ENCODE results near the gene GATA5. TPM values are rescaled to one million over a fixed set of nuclear protein-coding genes. Genes with fewer than 3 reads are reported as not detected.

Gene GATA5
- total RNA-seq, 1 donor: not detected

GRCh38 chr20:62451156-62451767 is 24.5 kb downstream of the GATA5 start:
- TF ChIP-seq, protein P1, sequence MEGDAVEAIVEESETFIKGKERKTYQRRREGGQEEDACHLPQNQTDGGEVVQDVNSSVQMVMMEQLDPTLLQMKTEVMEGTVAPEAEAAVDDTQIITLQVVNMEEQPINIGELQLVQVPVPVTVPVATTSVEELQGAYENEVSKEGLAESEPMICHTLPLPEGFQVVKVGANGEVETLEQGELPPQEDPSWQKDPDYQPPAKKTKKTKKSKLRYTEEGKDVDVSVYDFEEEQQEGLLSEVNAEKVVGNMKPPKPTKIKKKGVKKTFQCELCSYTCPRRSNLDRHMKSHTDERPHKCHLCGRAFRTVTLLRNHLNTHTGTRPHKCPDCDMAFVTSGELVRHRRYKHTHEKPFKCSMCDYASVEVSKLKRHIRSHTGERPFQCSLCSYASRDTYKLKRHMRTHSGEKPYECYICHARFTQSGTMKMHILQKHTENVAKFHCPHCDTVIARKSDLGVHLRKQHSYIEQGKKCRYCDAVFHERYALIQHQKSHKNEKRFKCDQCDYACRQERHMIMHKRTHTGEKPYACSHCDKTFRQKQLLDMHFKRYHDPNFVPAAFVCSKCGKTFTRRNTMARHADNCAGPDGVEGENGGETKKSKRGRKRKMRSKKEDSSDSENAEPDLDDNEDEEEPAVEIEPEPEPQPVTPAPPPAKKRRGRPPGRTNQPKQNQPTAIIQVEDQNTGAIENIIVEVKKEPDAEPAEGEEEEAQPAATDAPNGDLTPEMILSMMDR (IDR thresholded peaks at IDR 0.05; ENCODE audit: insufficient read depth, low read depth, low read length): no peak
- no peak overlapping the region for H3K4me3 ChIP-seq (ENCODE audit: low read depth, low read length)
- no peak for DNase-seq (ENCODE audit: low read depth)

- TF ChIP-seq, protein P1 (IDR thresholded peaks at IDR 0.05; ENCODE audit: insufficient read depth, low read depth, low read length): no peak
- DNase-seq (ENCODE audit: low read depth): no peak
- no peak overlapping the region for H3K4me3 ChIP-seq (ENCODE audit: low read depth, low read length)
Measured at GRCh38 chr20:62449951-62450691, 25.7 kb downstream of the GATA5 start.

- DNase-seq (ENCODE audit: low read depth): no peak
- TF ChIP-seq, protein P1 (IDR thresholded peaks at IDR 0.05; ENCODE audit: insufficient read depth, low read depth, low read length): no peak
- H3K4me3 ChIP-seq (ENCODE audit: low read depth, low read length): no peak overlapping the region
Measured at GRCh38 chr20:62448788-62449187, 27.0 kb downstream of the GATA5 start.

DNA sequence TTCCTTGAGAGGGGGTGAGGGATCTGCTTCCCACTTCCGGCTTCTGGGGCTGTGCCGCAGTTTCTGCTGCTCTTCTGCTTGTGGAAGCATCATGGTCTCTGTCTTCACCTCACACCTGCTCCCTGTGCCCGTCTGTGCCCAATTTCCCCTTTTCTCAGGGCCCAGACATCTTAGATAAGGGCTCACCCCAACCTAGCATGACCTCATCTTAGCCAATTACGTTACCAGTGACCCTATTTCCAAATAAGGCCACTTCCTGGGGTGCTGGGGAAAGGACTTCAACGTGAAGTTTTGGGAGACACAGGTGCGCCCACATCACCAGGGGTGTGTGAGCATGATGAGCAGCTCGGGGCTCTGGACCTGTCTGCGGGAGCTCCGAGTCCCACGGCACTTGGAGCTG is 27.8 kb downstream of the GATA5 start:
- no peak overlapping the region for H3K4me3 ChIP-seq (ENCODE audit: low read depth, low read length)
- no peak for DNase-seq (ENCODE audit: low read depth)
- TF ChIP-seq, protein P1 (IDR thresholded peaks at IDR 0.05; ENCODE audit: insufficient read depth, low read depth, low read length): no peak

DNA sequence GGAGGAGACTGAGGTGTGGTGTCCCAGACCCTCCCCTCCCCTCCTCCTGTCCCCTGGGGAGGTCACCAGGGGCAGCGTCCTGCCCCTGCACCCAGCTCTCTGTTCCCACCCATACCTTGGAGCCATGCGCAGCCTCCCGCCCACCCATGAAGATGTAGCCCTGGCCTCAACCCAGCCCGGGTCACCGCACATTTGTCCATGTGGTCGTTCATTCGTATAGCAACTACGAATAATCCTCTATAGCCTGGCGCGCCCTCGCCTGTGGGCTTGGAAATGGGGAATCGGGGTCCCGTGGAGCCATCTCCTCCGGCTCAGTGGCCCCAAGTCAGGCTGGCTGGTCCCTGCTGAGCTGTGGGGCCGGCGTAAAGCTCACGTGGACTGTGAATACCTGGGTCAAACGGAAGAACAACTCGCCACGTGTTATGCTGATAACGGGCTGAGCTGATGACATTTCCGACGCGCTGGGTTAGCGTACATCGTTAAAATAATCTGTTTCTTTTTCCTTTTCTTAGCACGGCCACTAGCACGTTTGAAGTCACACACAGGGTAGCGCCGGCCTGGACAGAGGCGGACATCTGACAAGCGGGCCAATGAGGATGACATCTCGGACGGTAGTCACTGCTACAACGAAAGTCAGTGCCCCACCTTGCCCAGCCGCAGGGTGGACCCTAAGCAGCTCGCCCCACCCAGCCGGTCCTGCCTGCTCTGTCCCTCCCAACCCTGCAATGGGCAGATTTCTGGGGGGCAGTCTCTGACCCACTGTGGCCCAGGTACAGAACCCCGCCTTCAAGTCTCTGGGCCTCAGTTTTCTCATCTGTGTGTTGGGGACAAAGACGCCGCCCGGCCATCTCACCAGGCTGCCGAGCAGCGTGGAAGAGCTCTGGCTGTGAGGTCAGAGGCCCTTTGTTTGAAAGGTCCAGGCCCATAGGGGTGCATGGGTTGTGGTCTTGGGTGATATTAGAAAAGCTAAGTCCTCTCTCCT is 28.6 kb downstream of the GATA5 start:
- DNase-seq (ENCODE audit: low read depth): no peak
- H3K4me3 ChIP-seq (ENCODE audit: low read depth, low read length): no peak overlapping the region
- TF ChIP-seq, protein P1 (IDR thresholded peaks at IDR 0.05; ENCODE audit: insufficient read depth, low read depth, low read length): no peak

DNA sequence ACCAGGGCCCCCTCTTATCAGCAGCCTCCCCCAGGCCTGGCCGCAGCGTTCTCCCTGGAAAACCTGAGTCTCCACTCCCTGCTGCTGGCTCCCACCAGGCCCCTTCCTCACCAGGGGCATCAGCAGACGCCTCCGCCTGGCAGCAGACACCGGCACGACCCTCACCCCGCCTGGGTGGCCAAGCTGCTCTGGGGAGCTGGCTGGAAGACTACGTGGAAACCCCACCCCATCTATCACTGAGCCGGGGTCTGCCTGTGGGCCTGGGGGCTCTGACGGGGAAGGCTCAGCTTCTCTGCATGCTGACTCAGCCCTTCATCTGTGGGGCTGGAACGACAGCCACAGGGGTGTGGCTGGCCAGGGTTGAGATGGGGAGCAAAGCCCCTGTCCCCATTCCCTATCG is 29.3 kb downstream of the GATA5 start:
- no peak overlapping the region for H3K4me3 ChIP-seq (ENCODE audit: low read depth, low read length)
- DNase-seq (ENCODE audit: low read depth): no peak
- TF ChIP-seq, protein P1 (IDR thresholded peaks at IDR 0.05; ENCODE audit: insufficient read depth, low read depth, low read length): no peak
